ENCODE measurements around the gene ELP4.

Gene ELP4

GRCh38 chr11:31783252-31783651 is 273.7 kb downstream of the ELP4 start:
- H3K4me3 ChIP-seq (ENCODE audit: low read depth in 1 of 2, low read length in 2 of 2): no peak overlapping the region
- H3K4me1 ChIP-seq (ENCODE audit: insufficient read depth, low read length): no peaks in the 10 kb centered on the region
- H4K20me1 ChIP-seq (ENCODE audit: insufficient read depth, low read length): no peaks in the 10 kb centered on the region
- no peaks in the 10 kb centered on the region for H3K27me3 ChIP-seq (ENCODE audit: insufficient read depth, low read length, poor library complexity)
- TF ChIP-seq EZH2 (IDR thresholded peaks at IDR 0.05; ENCODE audit: borderline replicate concordance, low read depth, low read length, severe bottlenecking) (no peak), CTCF (IDR thresholded peaks at IDR 0.05; ENCODE audit: borderline replicate concordance, extremely low read depth, low read length, poor library complexity, severe bottlenecking) (no peak)
- H3K9ac ChIP-seq (ENCODE audit: low read depth, low read length): no peak overlapping the region
- H3K9me3 ChIP-seq (ENCODE audit: insufficient read depth, low read length, severe bottlenecking): no peaks in the 10 kb centered on the region
- no peak overlapping the region for H3K27ac ChIP-seq (ENCODE audit: low read length)
- no peaks in the 10 kb centered on the region for H3K36me3 ChIP-seq (ENCODE audit: insufficient read depth, low read length)
- DNase-seq (no peak), ATAC-seq (ENCODE audit: insufficient read depth, low read depth) (no peak)
- H3K4me2 ChIP-seq (ENCODE audit: insufficient read depth, low read length): no peak overlapping the region
- H3K79me2 ChIP-seq (ENCODE audit: insufficient read depth, low read length): no peaks in the 10 kb centered on the region
- no peak overlapping the region for H2AFZ ChIP-seq (ENCODE audit: low read depth, low read length)

GRCh38 chr11:31784611-31785010 is 275.0 kb downstream of the ELP4 start:
- H3K9me3 ChIP-seq (ENCODE audit: insufficient read depth, low read length, severe bottlenecking): no peaks in the 10 kb centered on the region
- H3K27me3 ChIP-seq (ENCODE audit: insufficient read depth, low read length, poor library complexity): no peaks in the 10 kb centered on the region
- no peak overlapping the region for H3K4me2 ChIP-seq (ENCODE audit: insufficient read depth, low read length)
- no peaks in the 10 kb centered on the region for H4K20me1 ChIP-seq (ENCODE audit: insufficient read depth, low read length)
- no peaks in the 10 kb centered on the region for H3K36me3 ChIP-seq (ENCODE audit: insufficient read depth, low read length)
- ATAC-seq (ENCODE audit: insufficient read depth, low read depth): no peak
- H3K4me1 ChIP-seq (ENCODE audit: insufficient read depth, low read length): no peaks in the 10 kb centered on the region
- no peak for TF ChIP-seq CTCF (IDR thresholded peaks at IDR 0.05; ENCODE audit: borderline replicate concordance, extremely low read depth, low read length, poor library complexity, severe bottlenecking)
- no peak for TF ChIP-seq EZH2 (IDR thresholded peaks at IDR 0.05; ENCODE audit: borderline replicate concordance, low read depth, low read length, severe bottlenecking)
- no peak overlapping the region for H3K4me3 ChIP-seq (ENCODE audit: low read depth in 1 of 2, low read length in 2 of 2)
- no peak overlapping the region for H3K9ac ChIP-seq (ENCODE audit: low read depth, low read length)
- DNase-seq: no peak
- H3K79me2 ChIP-seq (ENCODE audit: insufficient read depth, low read length): no peaks in the 10 kb centered on the region
- no peak overlapping the region for H2AFZ ChIP-seq (ENCODE audit: low read depth, low read length)
- no peak overlapping the region for H3K27ac ChIP-seq (ENCODE audit: low read length)

DNA sequence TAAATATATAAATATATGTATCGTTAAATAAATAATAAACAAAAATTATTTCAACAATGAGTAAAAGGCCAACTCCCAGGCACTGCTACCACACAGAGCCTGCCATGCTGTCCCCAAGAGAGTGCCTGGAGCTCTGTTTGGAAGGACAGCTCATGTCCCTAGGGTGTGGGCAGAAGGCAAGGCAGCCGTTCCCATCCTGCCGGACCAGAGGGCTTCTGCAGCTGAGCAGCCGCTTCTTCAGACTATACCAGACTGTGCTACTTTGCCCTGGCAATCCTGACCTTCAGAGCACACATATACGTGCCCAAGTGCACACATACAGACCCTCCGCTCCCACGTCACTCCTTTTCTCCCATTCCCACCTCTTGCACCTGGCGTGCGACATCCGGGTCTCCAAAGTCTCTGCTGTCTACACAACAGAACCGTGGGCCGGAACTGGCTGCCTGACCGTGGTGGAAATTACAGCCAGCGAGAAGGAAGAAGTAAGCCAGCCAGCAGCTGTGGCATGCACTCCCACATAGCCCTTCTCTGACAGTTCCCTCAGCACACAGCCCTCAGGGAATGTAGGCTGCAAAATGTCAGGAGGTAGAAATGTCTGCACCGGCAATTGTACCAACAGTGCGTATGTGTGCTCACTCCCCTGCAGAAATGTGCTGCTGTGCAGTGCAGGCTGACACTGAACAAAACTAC is 277.6 kb downstream of the ELP4 start:
- Histone ChIP-seq H3K79me2 (ENCODE audit: insufficient read depth, low read length) (no peaks in the 10 kb centered on the region), H3K4me2 (ENCODE audit: insufficient read depth, low read length) (no peak overlapping the region), H3K4me1 (ENCODE audit: insufficient read depth, low read length) (no peaks in the 10 kb centered on the region), H3K9ac (ENCODE audit: low read depth, low read length) (no peak overlapping the region), H2AFZ (ENCODE audit: low read depth, low read length) (no peak overlapping the region), H3K4me3 (ENCODE audit: low read depth in 1 of 2, low read length in 2 of 2) (no peak overlapping the region), H4K20me1 (ENCODE audit: insufficient read depth, low read length) (no peaks in the 10 kb centered on the region), H3K9me3 (ENCODE audit: insufficient read depth, low read length, severe bottlenecking) (no peaks in the 10 kb centered on the region), H3K27ac (ENCODE audit: low read length) (no peak overlapping the region), H3K36me3 (ENCODE audit: insufficient read depth, low read length) (no peaks in the 10 kb centered on the region), H3K27me3 (ENCODE audit: insufficient read depth, low read length, poor library complexity) (no peaks in the 10 kb centered on the region)
- TF ChIP-seq EZH2 (IDR thresholded peaks at IDR 0.05; ENCODE audit: borderline replicate concordance, low read depth, low read length, severe bottlenecking): no peak
- TF ChIP-seq CTCF (IDR thresholded peaks at IDR 0.05; ENCODE audit: borderline replicate concordance, extremely low read depth, low read length, poor library complexity, severe bottlenecking): no peak
- DNase-seq (no peak), ATAC-seq (ENCODE audit: insufficient read depth, low read depth) (no peak)
